ENCODE results near the gene SYNE1.
"Not testable (repeated sequence)": the region's sequence is repeated elsewhere in the genome, so short reads cannot be mapped to it uniquely, and the experiment has no call there.

SYNE1 gene

GRCh38 chr6:152532556-152533422 is 104.4 kb downstream of the SYNE1 start:
- TF ChIP-seq CTCF (IDR thresholded peaks at IDR 0.05; ENCODE audit: low read depth, low read length) = no peak
- in situ Hi-C loops (cut with HindIII; ENCODE audit: low sequenced_read_pairs) = no loop called here
- no peak overlapping the region for H3K4me3 ChIP-seq (ENCODE audit: low read depth, low read length)
- DNase-seq (ENCODE audit: low read depth, low spot score) = no peak

- TF ChIP-seq CTCF (IDR thresholded peaks at IDR 0.05; ENCODE audit: low read depth, low read length) = no peak
Observed at GRCh38 chr6:152531659-152532058, 105.5 kb downstream of the SYNE1 start.

GRCh38 chr6:152529369-152529768 is 107.8 kb downstream of the SYNE1 start:
- in situ Hi-C loops (cut with HindIII; ENCODE audit: low sequenced_read_pairs) = no loop called here
- no peak for DNase-seq (ENCODE audit: low read depth, low spot score)
- TF ChIP-seq CTCF (IDR thresholded peaks at IDR 0.05; ENCODE audit: low read depth, low read length) = no peak
- no peak overlapping the region for H3K4me3 ChIP-seq (ENCODE audit: low read depth, low read length)

More at GRCh38 chr6:152531659-152532058, 105.5 kb downstream of the SYNE1 start:
- no peak overlapping the region for H3K4me3 ChIP-seq (ENCODE audit: low read depth, low read length)
- no peak for DNase-seq (ENCODE audit: low read depth, low spot score)
- in situ Hi-C loops (cut with HindIII; ENCODE audit: low sequenced_read_pairs) = no loop called here

GRCh38 chr6:152514120-152514519 is 123.0 kb downstream of the SYNE1 start:
- in situ Hi-C loops (cut with HindIII; ENCODE audit: low sequenced_read_pairs); H3K4me3 ChIP-seq (ENCODE audit: low read depth, low read length); DNase-seq (ENCODE audit: low read depth, low spot score): not testable (repeated sequence)

- in situ Hi-C loops (cut with HindIII; ENCODE audit: low sequenced_read_pairs) = no loop called here
- no peak overlapping the region for H3K4me3 ChIP-seq (ENCODE audit: low read depth, low read length)
- DNase-seq (ENCODE audit: low read depth, low spot score) = no peak
- no peak for TF ChIP-seq CTCF (IDR thresholded peaks at IDR 0.05; ENCODE audit: low read depth, low read length)
Observed at GRCh38 chr6:152509916-152510315, 127.2 kb downstream of the SYNE1 start.

- no peak for DNase-seq (ENCODE audit: low read depth, low spot score)
- in situ Hi-C loops (cut with HindIII; ENCODE audit: low sequenced_read_pairs) = no loop called here
- TF ChIP-seq CTCF (IDR thresholded peaks at IDR 0.05; ENCODE audit: low read depth, low read length) = no peak
- H3K4me3 ChIP-seq (ENCODE audit: low read depth, low read length) = no peak overlapping the region
Observed at GRCh38 chr6:152508477-152508876, 128.7 kb downstream of the SYNE1 start.

- in situ Hi-C loops (cut with HindIII; ENCODE audit: low sequenced_read_pairs) = no loop called here
- H3K4me3 ChIP-seq (ENCODE audit: low read depth, low read length) = no peak overlapping the region
- DNase-seq (ENCODE audit: low read depth, low spot score) = no peak
- TF ChIP-seq CTCF (IDR thresholded peaks at IDR 0.05; ENCODE audit: low read depth, low read length) = no peak
Observed at GRCh38 chr6:152503546-152503945, 133.6 kb downstream of the SYNE1 start.

All from astrocyte of the spinal cord (primary cell).